ENCODE data around the gene MGP.

DNA sequence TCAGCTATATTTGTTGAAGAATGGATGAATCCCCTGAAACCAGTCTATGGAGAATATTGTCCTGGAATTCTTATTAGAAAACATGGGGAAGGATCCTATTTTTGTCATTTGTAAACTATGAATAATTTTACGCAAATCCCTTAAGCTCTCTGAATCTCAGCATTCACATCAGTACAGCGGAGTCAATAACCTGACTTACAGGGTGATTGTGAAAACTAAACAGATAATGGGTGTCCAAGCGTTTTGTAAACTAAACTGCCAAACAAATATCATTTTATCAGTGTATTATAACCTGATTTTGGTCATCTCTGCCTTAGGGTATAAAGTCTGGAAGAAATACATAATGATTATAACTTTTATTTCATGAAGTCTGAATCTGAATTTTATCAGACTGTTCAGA lies 52.3 kb downstream of the MGP start:
- TF ChIP-seq YY1 (IDR thresholded peaks at IDR 0.05; ENCODE audit: insufficient read depth, insufficient read length), result no peak
- no peak for TF ChIP-seq ZNF274 (IDR thresholded peaks at IDR 0.05; ENCODE audit: low read depth, low read length)
